ENCODE data around the gene GYPC.
"Not testable (repeated sequence)": the region's sequence is repeated elsewhere in the genome, so short reads cannot be mapped to it uniquely, and the experiment has no call there.

The GYPC gene

GRCh38 chr2:126643972-126644371 is 12.0 kb upstream of the GYPC start:
- no peak overlapping the region for H3K27ac ChIP-seq
- TF ChIP-seq CTCF (conservative IDR thresholded peaks at IDR 0.05) = no peak

- H3K27ac ChIP-seq = no peak overlapping the region
- no peak for TF ChIP-seq CTCF (conservative IDR thresholded peaks at IDR 0.05)
Measured at GRCh38 chr2:126644630-126645191, 11.2 kb upstream of the GYPC start.

GRCh38 chr2:126645211-126645618 is 10.7 kb upstream of the GYPC start:
- TF ChIP-seq CTCF (conservative IDR thresholded peaks at IDR 0.05) = no peak
- H3K27ac ChIP-seq = no peak overlapping the region

GRCh38 chr2:126646026-126646425 is 9.9 kb upstream of the GYPC start:
- no peak overlapping the region for H3K27ac ChIP-seq
- TF ChIP-seq CTCF (conservative IDR thresholded peaks at IDR 0.05) = no peak

- H3K27ac ChIP-seq = not testable (repeated sequence)
Measured at GRCh38 chr2:126647714-126648344, 8.1 kb upstream of the GYPC start.

GRCh38 chr2:126648345-126648786 is 7.6 kb upstream of the GYPC start:
- H3K27ac ChIP-seq = not testable (repeated sequence)

- no peak for TF ChIP-seq CTCF (conservative IDR thresholded peaks at IDR 0.05)
- no peak overlapping the region for H3K27ac ChIP-seq
Measured at GRCh38 chr2:126649101-126649500, 6.9 kb upstream of the GYPC start.

- no peak overlapping the region for H3K27ac ChIP-seq
- no peak for TF ChIP-seq CTCF (conservative IDR thresholded peaks at IDR 0.05)
Measured at GRCh38 chr2:126650994-126651393, 5.0 kb upstream of the GYPC start.

All from VCaP (cell line).